WTC11 (cell line): ENCODE measurements around the gene SPP1. TPM values are rescaled to one million over a fixed set of nuclear protein-coding genes. Genes with fewer than 3 reads are reported as not detected.

Source experiments
- ATAC-seq: fragments of 200-7000 bp; cut with Tn5 transposase; 2 replicates; pipeline ENCODE4 v1.10.0; 2021; ENCODE audit warnings: mild to moderate bottlenecking, moderate library complexity
- CTCF ChIA-PET: fragments of 300-600 bp; sonication (Branson Sonifier 250); formaldehyde crosslinking; loops from one replicate; lab custom pipeline; 2021; ENCODE audit warnings: antibody characterized with exemption; lab: Charles Lee
- POLR2A ChIA-PET: fragments of 350-600 bp; sonication (Branson Sonifier 250); formaldehyde crosslinking; loops from one replicate; lab custom pipeline; 2021; ENCODE audit warnings: antibody characterized with exemption; lab: Charles Lee
- DNase-seq: peaks from one replicate; pipeline ENCODE4 v3.0.0; 2021; ENCODE audit warnings: low spot score
- H3K27ac Mint-ChIP-seq: 2 replicates; pipeline ENCODE4 v1.8.0; 2021; ENCODE audit warnings: mixed read lengths
- H3K27me3 Mint-ChIP-seq: 2 replicates; pipeline ENCODE4 v1.8.0; 2021; ENCODE audit warnings: low read depth, mild to moderate bottlenecking, moderate library complexity, mixed read lengths
- H3K36me3 Mint-ChIP-seq: 2 replicates; pipeline ENCODE4 v1.8.0; 2021; ENCODE audit warnings: mixed read lengths
- H3K4me1 Mint-ChIP-seq: 2 replicates; pipeline ENCODE4 v1.8.0; 2022; ENCODE audit warnings: mixed read lengths
- H3K4me3 Mint-ChIP-seq: 2 replicates; pipeline ENCODE4 v1.8.0; 2021; ENCODE audit warnings: mild to moderate bottlenecking, moderate library complexity, mixed read lengths
- H3K9me3 Mint-ChIP-seq: 2 replicates; pipeline ENCODE4 v1.8.0; 2021; ENCODE audit warnings: mixed read lengths
- FOXK1 ChIP-seq: sonication (generic); formaldehyde crosslinking; IDR thresholded peaks from 2 replicates; pipeline ENCODE4 v1.8.0; 2022; ENCODE audit warnings: mild to moderate bottlenecking, moderate library complexity, missing genetic modification reagents
- GTF2I ChIP-seq: fragments of 250-450 bp; sonication (Bioruptor Pico); conservative IDR thresholded peaks from 2 replicates; pipeline ENCODE4 v1.4.0; 2021; ENCODE audit warnings: mild to moderate bottlenecking
- JAZF1 ChIP-seq: fragments of 250-450 bp; sonication (Bioruptor Pico); IDR thresholded peaks from 2 replicates; pipeline ENCODE4 v1.9.0; 2021; ENCODE audit warnings: moderate library complexity, mild to moderate bottlenecking, inconsistent platforms
- NR1H2 ChIP-seq: sonication (generic); formaldehyde crosslinking; IDR thresholded peaks from 2 replicates; pipeline ENCODE4 v1.9.0; 2021; ENCODE audit warnings: mild to moderate bottlenecking, moderate library complexity, missing genetic modification reagents
- NR2C2 ChIP-seq: sonication (generic); formaldehyde crosslinking; IDR thresholded peaks from 2 replicates; pipeline ENCODE4 v1.8.0; 2022; ENCODE audit warnings: mild to moderate bottlenecking, missing genetic modification reagents
- RELA ChIP-seq: sonication (generic); formaldehyde crosslinking; IDR thresholded peaks from 2 replicates; pipeline ENCODE4 v1.8.1; 2022; ENCODE audit warnings: missing genetic modification reagents, mild to moderate bottlenecking, borderline replicate concordance
- TEAD4 ChIP-seq: sonication (generic); formaldehyde crosslinking; IDR thresholded peaks from 2 replicates; pipeline ENCODE4 v1.8.0; 2022; ENCODE audit warnings: mild to moderate bottlenecking, missing genetic modification reagents
- ZNF121 ChIP-seq: sonication (generic); formaldehyde crosslinking; IDR thresholded peaks from 2 replicates; pipeline ENCODE4 v1.8.0; 2023; ENCODE audit warnings: missing genetic modification reagents
- total RNA-seq: library from RNA; stranded (reverse); gene quantifications from 3 replicates; pipeline ENCODE4 v1.2.3, GENCODE V29; 2021
- TF ChIP-seq, protein P1 (sequence below): fragments of 250-450 bp; sonication (Bioruptor Pico); IDR thresholded peaks from 2 replicates; pipeline ENCODE4 v1.9.0; 2021; ENCODE audit warnings: mild to moderate bottlenecking
- TF ChIP-seq, protein P2 (sequence below): sonication (generic); formaldehyde crosslinking; IDR thresholded peaks from 2 replicates; pipeline ENCODE4 v1.8.0; 2023; ENCODE audit warnings: missing genetic modification reagents, mild to moderate bottlenecking, borderline replicate concordance
- TF ChIP-seq, protein P3 (sequence below): sonication (generic); formaldehyde crosslinking; IDR thresholded peaks from 2 replicates; pipeline ENCODE4 v1.8.0; 2022; ENCODE audit warnings: missing genetic modification reagents
- TF ChIP-seq, protein P4 (sequence below): sonication (generic); formaldehyde crosslinking; IDR thresholded peaks from 2 replicates; pipeline ENCODE4 v1.8.1; 2022; ENCODE audit warnings: low read depth, mild to moderate bottlenecking, moderate library complexity, missing genetic modification reagents, borderline replicate concordance
- TF ChIP-seq, protein P5 (sequence below): fragments of 200-600 bp; IDR thresholded peaks from 2 replicates; pipeline ENCODE4 v1.8.0; 2022; ENCODE audit warnings: antibody characterized with exemption
- TF ChIP-seq, protein P6 (sequence below): sonication (generic); formaldehyde crosslinking; IDR thresholded peaks from 2 replicates; pipeline ENCODE4 v1.8.1; 2023; ENCODE audit warnings: mild to moderate bottlenecking, missing genetic modification reagents, borderline replicate concordance

The SPP1 gene
- total RNA-seq, 1 experiment from 2014 or later = 56.6 TPM

DNA sequence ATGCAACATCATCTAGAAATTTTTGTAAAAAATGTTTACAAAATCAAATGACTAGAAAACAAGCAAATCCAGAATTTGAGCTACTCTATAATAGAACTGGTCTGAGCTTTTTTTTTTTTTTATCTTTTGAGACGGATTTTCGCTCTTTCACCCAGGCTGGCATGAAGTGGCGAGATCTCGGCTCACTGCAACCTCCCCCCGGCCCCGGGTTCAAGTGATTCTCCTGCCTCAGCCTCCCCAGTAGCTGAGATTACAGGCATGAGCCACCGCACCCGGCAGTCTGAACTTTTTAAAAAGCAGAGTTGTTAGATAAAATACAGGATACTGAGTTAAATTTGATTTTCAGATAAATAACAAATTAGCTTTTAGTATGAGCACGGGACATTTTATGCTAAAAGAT lies 11.0 kb downstream of the SPP1 start:
- Mint-ChIP-seq H3K9me3 (no peaks in the 10 kb centered on the region), H3K4me1 (peaks cover 4% of the 10 kb centered on the region)
- no peak for ATAC-seq
- TF ChIP-seq, protein P1, sequence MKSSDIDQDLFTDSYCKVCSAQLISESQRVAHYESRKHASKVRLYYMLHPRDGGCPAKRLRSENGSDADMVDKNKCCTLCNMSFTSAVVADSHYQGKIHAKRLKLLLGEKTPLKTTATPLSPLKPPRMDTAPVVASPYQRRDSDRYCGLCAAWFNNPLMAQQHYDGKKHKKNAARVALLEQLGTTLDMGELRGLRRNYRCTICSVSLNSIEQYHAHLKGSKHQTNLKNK (CRISPR knock-in tag) = no peak
- TF ChIP-seq, all 79 proteins: peak for 0
- ChIA-PET CTCF (interaction anchor here (1.4 to 2.9 kb wide), 5 partner anchors 12 to 137 kb away, joined by 4 to 40 read pairs (median 7); partner anchors contain the start of gene SPP1), POLR2A (no interaction called here)
- H3K4me3 Mint-ChIP-seq = no peak overlapping the region
- H3K27ac Mint-ChIP-seq = no peak overlapping the region
- H3K27me3 Mint-ChIP-seq = no peaks in the 10 kb centered on the region
- DNase-seq = no peak
- H3K36me3 Mint-ChIP-seq = peaks cover 2% of the 10 kb centered on the region; the same call in 1 of the 2 replicates

DNA sequence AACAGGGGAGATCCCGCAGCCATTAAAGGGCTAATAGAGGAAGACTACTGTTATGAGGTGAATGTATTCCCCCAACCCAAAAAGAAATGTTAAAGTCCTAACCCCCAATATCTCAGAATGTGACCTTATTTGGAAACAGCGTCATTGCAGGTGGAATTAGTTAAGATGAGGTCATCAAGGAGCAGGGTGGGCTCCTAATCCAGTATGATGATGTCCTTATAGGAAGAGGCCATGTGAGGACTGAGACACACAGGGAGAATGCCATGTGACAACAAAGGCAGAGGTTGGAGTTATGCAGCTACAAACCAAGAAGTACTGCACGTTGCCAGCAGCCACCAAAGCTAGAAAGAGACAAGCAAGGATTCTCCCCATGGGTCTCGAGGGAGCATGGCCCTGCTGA lies 14.3 kb downstream of the SPP1 start:
- ChIA-PET CTCF (interaction anchor here (1.9 to 2.0 kb wide), 2 partner anchors 16 to 137 kb away, joined by 6 read pairs; no protein-coding TSS in a partner anchor), POLR2A (no interaction called here)
- no peak for ATAC-seq
- no peak overlapping the region for H3K27ac Mint-ChIP-seq
- no peaks in the 10 kb centered on the region for H3K36me3 Mint-ChIP-seq
- H3K4me3 Mint-ChIP-seq = no peak overlapping the region
- no peak for DNase-seq
- no peak for TF ChIP-seq GTF2I (CRISPR knock-in tag)
- TF ChIP-seq ZNF121 = no peak
- TF ChIP-seq, protein P1 (CRISPR knock-in tag) = no peak
- TF ChIP-seq NR2C2 (CRISPR knock-in tag) = no peak
- no peak for TF ChIP-seq RELA (CRISPR knock-in tag)
- TF ChIP-seq NR1H2 = no peak
- TF ChIP-seq JAZF1 (CRISPR knock-in tag) = no peak
- no peaks in the 10 kb centered on the region for H3K27me3 Mint-ChIP-seq
- peaks cover 4% of the 10 kb centered on the region for H3K4me1 Mint-ChIP-seq
- no peaks in the 10 kb centered on the region for H3K9me3 Mint-ChIP-seq

DNA sequence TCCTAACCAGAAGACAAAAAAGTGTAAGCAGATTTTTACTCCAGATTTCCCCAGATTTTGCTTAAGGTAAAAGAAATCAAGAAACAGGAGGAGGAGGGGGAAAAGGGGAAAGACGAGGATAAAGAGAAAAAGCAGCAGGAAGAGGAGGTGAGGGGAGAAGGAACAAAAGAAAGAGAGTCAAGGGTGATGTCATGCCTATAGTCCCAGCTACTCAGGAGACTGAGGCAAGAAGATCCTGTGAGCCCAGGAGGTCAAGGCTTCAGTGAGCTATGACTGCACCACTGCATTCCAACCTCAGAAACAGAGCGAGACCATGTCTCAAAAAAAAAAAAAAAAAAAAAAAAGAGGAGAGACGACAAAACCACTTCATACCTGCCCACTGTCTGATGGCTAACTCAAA lies 19.9 kb downstream of the SPP1 start:
- ATAC-seq (peak; percentile 53), DNase-seq (no peak)
- CTCF ChIA-PET = interaction anchor here (1.0 kb wide), 1 partner anchor 146 kb away, joined by 3 read pairs; no protein-coding TSS in a partner anchor
- Mint-ChIP-seq H3K27ac (no peak overlapping the region), H3K9me3 (peaks cover 8% of the 10 kb centered on the region), H3K4me3 (no peak overlapping the region), H3K27me3 (no peaks in the 10 kb centered on the region), H3K36me3 (no peaks in the 10 kb centered on the region), H3K4me1 (peaks cover 6% of the 10 kb centered on the region)
- POLR2A ChIA-PET = interaction anchor here (0.6 to 0.7 kb wide), 2 partner anchors 10 to 387 kb away, joined by 3 to 6 read pairs; no protein-coding TSS in a partner anchor
- TF ChIP-seq, protein P2, sequence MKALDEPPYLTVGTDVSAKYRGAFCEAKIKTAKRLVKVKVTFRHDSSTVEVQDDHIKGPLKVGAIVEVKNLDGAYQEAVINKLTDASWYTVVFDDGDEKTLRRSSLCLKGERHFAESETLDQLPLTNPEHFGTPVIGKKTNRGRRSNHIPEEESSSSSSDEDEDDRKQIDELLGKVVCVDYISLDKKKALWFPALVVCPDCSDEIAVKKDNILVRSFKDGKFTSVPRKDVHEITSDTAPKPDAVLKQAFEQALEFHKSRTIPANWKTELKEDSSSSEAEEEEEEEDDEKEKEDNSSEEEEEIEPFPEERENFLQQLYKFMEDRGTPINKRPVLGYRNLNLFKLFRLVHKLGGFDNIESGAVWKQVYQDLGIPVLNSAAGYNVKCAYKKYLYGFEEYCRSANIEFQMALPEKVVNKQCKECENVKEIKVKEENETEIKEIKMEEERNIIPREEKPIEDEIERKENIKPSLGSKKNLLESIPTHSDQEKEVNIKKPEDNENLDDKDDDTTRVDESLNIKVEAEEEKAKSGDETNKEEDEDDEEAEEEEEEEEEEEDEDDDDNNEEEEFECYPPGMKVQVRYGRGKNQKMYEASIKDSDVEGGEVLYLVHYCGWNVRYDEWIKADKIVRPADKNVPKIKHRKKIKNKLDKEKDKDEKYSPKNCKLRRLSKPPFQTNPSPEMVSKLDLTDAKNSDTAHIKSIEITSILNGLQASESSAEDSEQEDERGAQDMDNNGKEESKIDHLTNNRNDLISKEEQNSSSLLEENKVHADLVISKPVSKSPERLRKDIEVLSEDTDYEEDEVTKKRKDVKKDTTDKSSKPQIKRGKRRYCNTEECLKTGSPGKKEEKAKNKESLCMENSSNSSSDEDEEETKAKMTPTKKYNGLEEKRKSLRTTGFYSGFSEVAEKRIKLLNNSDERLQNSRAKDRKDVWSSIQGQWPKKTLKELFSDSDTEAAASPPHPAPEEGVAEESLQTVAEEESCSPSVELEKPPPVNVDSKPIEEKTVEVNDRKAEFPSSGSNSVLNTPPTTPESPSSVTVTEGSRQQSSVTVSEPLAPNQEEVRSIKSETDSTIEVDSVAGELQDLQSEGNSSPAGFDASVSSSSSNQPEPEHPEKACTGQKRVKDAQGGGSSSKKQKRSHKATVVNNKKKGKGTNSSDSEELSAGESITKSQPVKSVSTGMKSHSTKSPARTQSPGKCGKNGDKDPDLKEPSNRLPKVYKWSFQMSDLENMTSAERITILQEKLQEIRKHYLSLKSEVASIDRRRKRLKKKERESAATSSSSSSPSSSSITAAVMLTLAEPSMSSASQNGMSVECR (CRISPR knock-in tag) = no peak
- TF ChIP-seq, protein P3, sequence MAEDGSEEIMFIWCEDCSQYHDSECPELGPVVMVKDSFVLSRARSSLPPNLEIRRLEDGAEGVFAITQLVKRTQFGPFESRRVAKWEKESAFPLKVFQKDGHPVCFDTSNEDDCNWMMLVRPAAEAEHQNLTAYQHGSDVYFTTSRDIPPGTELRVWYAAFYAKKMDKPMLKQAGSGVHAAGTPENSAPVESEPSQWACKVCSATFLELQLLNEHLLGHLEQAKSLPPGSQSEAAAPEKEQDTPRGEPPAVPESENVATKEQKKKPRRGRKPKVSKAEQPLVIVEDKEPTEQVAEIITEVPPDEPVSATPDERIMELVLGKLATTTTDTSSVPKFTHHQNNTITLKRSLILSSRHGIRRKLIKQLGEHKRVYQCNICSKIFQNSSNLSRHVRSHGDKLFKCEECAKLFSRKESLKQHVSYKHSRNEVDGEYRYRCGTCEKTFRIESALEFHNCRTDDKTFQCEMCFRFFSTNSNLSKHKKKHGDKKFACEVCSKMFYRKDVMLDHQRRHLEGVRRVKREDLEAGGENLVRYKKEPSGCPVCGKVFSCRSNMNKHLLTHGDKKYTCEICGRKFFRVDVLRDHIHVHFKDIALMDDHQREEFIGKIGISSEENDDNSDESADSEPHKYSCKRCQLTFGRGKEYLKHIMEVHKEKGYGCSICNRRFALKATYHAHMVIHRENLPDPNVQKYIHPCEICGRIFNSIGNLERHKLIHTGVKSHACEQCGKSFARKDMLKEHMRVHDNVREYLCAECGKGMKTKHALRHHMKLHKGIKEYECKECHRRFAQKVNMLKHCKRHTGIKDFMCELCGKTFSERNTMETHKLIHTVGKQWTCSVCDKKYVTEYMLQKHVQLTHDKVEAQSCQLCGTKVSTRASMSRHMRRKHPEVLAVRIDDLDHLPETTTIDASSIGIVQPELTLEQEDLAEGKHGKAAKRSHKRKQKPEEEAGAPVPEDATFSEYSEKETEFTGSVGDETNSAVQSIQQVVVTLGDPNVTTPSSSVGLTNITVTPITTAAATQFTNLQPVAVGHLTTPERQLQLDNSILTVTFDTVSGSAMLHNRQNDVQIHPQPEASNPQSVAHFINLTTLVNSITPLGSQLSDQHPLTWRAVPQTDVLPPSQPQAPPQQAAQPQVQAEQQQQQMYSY (CRISPR knock-in tag) = no peak
- TF ChIP-seq, protein P4, sequence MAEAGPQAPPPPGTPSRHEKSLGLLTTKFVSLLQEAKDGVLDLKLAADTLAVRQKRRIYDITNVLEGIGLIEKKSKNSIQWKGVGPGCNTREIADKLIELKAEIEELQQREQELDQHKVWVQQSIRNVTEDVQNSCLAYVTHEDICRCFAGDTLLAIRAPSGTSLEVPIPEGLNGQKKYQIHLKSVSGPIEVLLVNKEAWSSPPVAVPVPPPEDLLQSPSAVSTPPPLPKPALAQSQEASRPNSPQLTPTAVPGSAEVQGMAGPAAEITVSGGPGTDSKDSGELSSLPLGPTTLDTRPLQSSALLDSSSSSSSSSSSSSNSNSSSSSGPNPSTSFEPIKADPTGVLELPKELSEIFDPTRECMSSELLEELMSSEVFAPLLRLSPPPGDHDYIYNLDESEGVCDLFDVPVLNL (CRISPR knock-in tag) = no peak
- TF ChIP-seq, protein P5, sequence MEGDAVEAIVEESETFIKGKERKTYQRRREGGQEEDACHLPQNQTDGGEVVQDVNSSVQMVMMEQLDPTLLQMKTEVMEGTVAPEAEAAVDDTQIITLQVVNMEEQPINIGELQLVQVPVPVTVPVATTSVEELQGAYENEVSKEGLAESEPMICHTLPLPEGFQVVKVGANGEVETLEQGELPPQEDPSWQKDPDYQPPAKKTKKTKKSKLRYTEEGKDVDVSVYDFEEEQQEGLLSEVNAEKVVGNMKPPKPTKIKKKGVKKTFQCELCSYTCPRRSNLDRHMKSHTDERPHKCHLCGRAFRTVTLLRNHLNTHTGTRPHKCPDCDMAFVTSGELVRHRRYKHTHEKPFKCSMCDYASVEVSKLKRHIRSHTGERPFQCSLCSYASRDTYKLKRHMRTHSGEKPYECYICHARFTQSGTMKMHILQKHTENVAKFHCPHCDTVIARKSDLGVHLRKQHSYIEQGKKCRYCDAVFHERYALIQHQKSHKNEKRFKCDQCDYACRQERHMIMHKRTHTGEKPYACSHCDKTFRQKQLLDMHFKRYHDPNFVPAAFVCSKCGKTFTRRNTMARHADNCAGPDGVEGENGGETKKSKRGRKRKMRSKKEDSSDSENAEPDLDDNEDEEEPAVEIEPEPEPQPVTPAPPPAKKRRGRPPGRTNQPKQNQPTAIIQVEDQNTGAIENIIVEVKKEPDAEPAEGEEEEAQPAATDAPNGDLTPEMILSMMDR = no peak
- TF ChIP-seq FOXK1 (CRISPR knock-in tag) (no peak), TEAD4 (CRISPR knock-in tag) (no peak)
- TF ChIP-seq, protein P6, sequence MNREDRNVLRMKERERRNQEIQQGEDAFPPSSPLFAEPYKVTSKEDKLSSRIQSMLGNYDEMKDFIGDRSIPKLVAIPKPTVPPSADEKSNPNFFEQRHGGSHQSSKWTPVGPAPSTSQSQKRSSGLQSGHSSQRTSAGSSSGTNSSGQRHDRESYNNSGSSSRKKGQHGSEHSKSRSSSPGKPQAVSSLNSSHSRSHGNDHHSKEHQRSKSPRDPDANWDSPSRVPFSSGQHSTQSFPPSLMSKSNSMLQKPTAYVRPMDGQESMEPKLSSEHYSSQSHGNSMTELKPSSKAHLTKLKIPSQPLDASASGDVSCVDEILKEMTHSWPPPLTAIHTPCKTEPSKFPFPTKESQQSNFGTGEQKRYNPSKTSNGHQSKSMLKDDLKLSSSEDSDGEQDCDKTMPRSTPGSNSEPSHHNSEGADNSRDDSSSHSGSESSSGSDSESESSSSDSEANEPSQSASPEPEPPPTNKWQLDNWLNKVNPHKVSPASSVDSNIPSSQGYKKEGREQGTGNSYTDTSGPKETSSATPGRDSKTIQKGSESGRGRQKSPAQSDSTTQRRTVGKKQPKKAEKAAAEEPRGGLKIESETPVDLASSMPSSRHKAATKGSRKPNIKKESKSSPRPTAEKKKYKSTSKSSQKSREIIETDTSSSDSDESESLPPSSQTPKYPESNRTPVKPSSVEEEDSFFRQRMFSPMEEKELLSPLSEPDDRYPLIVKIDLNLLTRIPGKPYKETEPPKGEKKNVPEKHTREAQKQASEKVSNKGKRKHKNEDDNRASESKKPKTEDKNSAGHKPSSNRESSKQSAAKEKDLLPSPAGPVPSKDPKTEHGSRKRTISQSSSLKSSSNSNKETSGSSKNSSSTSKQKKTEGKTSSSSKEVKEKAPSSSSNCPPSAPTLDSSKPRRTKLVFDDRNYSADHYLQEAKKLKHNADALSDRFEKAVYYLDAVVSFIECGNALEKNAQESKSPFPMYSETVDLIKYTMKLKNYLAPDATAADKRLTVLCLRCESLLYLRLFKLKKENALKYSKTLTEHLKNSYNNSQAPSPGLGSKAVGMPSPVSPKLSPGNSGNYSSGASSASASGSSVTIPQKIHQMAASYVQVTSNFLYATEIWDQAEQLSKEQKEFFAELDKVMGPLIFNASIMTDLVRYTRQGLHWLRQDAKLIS (CRISPR knock-in tag) = no peak
